Measurements from ENCODE around the gene CAPN5.

- no peak for TF ChIP-seq CTCF (IDR thresholded peaks at IDR 0.05; ENCODE audit: low read length)
- TF ChIP-seq EZH2 (IDR thresholded peaks at IDR 0.05; ENCODE audit: borderline replicate concordance, low read length), result no peak
Observed at GRCh38 chr11:77166021-77166420, 99.2 kb downstream of the CAPN5 start.
